ENCODE measurements around the gene CDKN1B.

DNA sequence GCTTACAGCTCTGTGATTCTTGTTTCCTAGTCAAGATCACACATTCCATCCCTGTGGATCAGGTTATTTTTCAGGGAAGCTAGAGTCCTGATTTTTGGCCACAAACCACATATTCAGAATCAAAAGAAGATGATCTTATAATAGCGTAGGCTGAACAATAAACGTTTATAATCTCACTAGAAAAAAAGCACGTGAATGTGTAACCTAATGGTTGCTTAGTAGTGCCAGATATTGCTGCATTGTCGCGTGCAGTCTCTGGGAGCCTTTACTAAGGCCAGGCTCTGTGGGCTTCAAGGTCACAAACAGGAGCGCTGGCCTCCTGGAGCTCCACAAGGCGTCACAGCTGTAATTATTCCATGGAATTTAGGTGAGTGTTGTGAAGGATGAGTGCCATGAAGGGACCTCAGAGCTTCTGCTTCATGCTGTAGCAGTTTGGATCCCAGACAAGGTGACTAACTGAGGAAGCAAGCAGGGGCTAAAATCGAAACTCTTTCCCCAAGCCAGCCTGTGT lies 17.4 kb downstream of the CDKN1B start:
- TF ChIP-seq, protein P1, sequence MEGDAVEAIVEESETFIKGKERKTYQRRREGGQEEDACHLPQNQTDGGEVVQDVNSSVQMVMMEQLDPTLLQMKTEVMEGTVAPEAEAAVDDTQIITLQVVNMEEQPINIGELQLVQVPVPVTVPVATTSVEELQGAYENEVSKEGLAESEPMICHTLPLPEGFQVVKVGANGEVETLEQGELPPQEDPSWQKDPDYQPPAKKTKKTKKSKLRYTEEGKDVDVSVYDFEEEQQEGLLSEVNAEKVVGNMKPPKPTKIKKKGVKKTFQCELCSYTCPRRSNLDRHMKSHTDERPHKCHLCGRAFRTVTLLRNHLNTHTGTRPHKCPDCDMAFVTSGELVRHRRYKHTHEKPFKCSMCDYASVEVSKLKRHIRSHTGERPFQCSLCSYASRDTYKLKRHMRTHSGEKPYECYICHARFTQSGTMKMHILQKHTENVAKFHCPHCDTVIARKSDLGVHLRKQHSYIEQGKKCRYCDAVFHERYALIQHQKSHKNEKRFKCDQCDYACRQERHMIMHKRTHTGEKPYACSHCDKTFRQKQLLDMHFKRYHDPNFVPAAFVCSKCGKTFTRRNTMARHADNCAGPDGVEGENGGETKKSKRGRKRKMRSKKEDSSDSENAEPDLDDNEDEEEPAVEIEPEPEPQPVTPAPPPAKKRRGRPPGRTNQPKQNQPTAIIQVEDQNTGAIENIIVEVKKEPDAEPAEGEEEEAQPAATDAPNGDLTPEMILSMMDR (tag by site-specific recombination; IDR thresholded peaks at IDR 0.05), result no peak
- TF ChIP-seq ZNF354C (tag by site-specific recombination; IDR thresholded peaks at IDR 0.05; ENCODE audit: borderline replicate concordance, low read depth) (no peak), ZNF785 (tag by site-specific recombination; IDR thresholded peaks at IDR 0.05) (no peak), TCF7L2 (IDR thresholded peaks at IDR 0.05; ENCODE audit: borderline replicate concordance, low read depth, low read length) (no peak), SETDB1 (IDR thresholded peaks at IDR 0.05; ENCODE audit: insufficient read length, low read length) (no peak), MZF1 (tag by site-specific recombination; IDR thresholded peaks at IDR 0.05; ENCODE audit: borderline replicate concordance) (no peak), ZNF214 (tag by site-specific recombination; IDR thresholded peaks at IDR 0.05; ENCODE audit: borderline replicate concordance) (no peak), ZNF133 (tag by site-specific recombination; IDR thresholded peaks at IDR 0.05) (no peak), ZNF221 (tag by site-specific recombination; IDR thresholded peaks at IDR 0.05; ENCODE audit: borderline replicate concordance) (no peak)

All from HEK293 (cell line).